HG03039 (cell line): Measurements from ENCODE around the gene FARSA.
A peak's percentile ranks its signal among the peaks of the same experiment; 100 is the strongest.
"Not testable (repeated sequence)": the region's sequence is repeated elsewhere in the genome, so short reads cannot be mapped to it uniquely, and the experiment has no call there.

Experiments
- ATAC-seq: cut with Tn5 transposase; IDR thresholded peaks from one replicate; pipeline ENCODE4 v1.9.1; 2021; ENCODE audit warnings: mild to moderate bottlenecking, moderate library complexity; ENCODE audit not compliant: unreplicated experiment

FARSA gene

DNA sequence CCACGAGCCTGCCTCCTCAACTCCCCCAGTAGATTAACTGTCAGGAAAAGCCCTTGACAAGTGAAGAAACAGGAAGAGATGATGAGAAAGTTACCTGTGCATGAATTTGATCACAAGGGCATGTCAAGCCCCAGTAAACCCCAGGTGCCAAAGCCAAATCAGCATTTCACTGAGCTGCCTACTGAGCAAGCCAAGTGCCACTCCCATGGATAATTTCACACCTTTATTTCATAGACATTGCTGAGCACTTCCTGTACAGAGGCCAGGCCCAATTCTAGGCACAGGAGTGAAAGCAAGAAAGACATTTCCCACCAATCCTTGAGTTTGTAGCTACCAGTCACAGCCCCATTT, 21.1 kb upstream of the FARSA start:
- ATAC-seq = no peak

DNA sequence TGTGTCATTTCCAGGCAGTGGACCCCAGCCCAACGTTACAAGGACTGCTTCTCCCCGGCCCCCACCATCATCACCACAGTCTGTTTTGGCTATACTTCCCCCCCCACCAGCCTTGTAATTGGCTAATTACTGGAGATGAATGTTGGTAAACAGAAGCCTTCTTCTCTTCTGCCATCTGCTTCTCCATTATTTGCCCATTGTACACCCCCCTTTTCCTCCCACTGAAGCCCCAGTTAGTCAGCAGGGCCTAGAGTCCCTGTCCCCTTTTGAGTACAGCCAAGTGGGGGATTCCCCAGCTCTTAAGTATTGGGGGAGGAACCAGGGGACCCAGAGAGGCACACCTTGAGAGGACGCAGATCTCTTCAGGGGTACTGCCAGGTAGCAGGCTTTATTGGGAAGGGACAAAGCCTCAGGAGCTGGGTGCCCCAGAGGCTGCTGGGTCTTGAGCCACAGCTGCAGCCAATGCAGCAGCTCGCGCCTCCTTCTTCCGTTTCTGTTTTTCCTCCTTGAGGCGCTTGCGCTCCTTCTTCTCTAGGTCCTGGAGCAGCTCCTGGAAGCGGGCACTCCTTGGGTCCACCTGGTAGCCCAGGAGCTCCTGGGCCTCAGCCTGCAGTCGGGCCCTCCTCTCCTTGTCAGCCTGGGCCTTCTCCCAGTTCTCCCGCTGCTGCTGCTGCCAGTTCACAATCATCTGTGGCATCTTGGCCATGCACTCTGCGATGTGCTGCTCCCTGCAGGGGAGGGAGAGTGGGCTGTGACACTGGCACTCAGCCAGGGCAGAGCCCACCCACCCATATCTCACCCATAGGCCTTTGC, 20.5 kb upstream of the FARSA start:
- no peak for ATAC-seq

DNA sequence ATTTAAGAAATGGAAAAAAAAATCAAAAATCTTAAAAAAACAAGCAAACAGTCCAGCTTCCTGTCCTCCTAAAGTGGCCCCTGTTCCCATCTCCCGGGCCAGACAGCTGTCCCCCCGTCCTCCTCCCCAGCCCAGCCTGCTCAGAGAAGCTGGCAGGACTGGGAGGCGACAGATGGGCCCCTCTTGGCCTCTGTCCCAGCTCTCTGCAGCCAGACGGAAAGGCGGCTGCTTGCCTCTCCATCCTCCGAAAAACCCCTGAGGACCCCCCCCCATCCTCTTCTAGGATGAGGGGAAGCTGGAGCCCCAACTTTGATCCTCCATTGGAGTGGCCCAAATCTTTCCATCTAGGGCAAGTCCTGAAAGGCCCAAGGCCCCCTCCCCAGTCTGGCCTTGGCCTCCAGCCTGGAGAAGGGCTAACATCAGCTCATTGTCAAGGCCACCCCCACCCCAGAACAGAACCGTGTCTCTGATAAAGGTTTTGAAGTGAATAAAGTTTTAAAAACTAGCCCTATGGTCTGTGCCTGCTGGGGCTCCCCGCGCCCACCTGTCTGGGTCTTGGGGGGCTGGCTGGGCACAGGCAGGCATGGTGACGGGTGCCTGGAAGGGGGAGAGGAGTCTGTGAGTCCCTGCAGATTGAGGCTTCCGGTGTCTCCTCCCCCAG, 19.8 kb upstream of the FARSA start:
- ATAC-seq = no peak

DNA sequence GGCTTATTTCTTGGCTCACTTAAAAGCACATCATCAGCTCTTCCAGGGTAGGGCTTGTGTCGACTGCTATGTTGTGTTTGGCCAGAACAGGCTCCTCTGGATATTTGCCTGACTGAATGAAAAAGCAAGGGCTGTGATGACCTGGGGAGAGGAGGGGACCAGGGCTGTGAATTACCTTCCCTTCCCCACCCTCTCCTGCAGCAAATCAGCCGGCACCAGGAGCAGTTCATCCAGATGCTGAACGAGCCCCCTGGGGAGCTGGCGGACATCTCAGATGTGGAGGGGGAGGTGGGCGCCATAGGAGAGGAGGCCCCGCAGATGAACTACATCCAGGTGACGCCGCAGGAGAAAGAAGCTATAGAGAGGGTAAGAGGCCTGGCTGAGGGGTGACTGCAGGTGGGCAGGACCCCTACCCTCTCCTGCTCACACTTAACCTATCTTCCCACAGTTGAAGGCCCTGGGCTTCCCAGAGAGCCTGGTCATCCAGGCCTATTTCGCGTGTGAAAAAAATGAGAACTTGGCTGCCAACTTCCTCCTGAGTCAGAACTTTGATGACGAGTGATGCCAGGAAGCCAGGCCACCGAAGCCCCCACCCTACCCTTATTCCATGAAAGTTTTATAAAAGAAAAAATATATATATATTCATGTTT, 19.1 kb upstream of the FARSA start:
- no peak for ATAC-seq

DNA sequence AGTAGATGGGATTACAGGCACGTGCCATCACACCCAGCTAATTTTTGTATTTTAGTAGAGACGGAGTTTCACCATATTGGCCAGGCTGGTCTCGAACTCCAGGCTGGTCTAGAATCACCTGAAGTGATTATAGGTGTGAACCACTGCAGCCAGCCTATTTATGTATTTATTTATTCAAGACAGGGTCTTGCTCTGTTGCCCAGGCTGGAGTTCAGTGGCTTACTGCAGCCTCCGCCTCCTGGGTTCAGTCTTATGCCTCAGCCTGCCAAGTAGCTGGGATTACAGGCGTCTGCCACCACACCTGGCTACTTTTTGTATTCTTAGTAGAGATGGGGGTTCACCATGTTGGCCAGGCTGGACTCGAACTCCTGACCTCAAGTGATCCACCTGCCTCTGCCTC, 18.5 kb upstream of the FARSA start:
- not testable (repeated sequence) for ATAC-seq

DNA sequence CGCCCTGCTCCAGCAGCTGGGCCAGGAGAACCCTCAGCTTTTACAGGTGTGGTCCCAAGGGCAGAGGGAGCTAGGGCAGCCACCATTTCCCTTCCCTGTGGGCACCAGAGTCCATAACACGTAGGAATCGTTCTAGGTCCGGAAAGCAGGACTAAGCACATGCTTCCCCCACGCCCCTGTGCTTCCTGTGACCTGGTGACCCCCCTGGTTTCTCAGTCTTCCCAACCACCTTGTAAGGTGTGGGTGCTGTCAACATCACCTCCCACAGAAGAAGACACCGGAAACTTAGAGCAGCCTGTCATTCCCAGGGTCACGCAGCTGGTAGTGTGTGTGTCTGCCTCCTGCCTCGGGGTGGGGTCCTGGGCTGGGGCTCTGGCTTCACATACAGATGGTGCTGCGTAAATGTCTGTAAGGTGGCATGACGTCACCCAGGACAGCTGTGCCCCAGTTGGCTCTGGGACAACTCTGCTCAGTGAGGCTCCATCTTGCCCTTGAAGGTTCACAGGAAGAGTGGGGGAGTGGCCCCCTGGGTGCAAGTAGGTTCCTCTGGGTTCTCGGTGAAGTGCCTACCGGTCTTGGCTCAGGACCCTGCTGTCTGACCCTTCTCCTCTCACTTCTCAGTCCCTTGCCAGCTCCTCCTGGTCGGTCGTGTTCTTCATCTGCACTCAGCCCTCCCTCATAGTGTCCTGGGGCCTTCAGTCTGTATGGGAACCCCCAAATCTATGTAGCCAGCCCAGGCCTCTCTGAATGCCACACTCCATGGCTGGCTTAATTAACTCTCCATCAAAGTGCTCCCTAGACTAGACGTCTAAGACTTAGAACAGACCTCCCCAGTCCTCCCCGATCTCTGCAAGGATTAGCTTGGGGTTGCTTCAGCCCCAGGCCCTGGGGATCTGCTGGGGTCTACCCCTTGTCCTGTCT, 16.1 kb upstream of the FARSA start:
- no peak for ATAC-seq

DNA sequence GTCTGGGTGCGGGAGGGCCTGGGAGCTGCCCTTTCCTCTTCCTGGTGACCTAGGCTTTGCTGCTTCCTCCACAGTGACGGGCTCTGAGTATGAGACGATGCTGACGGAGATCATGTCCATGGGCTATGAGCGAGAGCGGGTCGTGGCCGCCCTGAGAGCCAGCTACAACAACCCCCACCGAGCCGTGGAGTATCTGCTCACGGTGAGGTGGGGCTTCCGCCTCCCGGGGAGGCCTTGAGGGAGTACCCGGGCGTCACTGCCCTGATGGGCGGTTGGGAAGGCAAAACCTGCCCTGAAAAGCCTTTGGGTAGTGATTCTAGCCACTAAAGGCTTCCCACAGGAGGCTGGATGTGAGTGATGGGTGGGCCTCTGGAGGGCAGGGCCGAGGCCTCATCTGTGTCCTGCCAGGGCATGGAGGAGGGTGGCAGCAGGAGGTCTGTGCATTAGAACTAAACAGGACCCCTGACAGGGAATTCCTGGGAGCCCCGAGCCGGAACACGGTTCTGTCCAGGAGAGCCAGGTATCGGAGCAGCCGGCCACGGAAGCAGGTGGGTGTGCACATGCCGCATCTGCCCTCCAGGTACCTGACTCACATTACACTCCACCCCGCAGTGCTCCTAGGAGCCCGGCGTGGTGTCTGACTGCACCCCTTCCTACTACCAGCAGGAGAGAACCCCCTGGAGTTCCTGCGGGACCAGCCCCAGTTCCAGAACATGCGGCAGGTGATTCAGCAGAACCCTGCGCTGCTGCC, 15.3 kb upstream of the FARSA start:
- ATAC-seq = no peak

DNA sequence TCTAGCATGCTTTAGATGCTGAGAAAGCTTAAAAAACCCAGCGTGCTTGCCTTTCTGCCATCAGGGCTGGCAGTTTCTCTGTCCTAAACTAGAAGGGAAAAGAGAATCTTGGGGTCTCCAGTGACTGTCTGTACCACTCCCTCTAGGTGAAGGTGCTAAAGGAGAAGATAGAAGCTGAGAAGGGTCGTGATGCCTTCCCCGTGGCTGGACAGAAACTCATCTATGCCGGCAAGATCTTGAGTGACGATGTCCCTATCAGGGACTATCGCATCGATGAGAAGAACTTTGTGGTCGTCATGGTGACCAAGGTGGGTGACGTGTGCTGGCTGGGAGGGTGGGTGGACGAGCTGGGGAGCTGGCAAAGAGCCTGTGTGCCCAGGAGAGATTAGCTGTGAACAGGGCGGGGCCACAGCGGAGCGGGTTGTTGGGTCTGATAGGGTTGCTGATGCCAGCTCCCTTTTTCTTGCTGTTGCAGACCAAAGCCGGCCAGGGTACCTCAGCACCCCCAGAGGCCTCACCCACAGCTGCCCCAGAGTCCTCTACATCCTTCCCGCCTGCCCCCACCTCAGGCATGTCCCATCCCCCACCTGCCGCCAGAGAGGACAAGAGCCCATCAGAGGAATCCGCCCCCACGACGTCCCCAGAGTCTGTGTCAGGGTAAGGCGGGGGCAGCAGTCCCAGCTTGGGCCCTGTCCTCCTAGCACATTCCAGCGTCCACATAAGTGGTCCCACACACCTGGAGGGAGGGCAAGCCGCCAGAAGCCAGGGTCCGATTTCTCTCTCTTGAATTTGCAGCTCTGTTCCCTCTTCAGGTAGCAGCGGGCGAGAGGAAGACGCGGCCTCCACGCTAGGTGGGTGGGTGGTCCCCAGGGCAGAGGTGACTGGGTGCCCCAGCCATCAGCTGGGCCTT, 14.4 kb upstream of the FARSA start:
- ATAC-seq = no peak

DNA sequence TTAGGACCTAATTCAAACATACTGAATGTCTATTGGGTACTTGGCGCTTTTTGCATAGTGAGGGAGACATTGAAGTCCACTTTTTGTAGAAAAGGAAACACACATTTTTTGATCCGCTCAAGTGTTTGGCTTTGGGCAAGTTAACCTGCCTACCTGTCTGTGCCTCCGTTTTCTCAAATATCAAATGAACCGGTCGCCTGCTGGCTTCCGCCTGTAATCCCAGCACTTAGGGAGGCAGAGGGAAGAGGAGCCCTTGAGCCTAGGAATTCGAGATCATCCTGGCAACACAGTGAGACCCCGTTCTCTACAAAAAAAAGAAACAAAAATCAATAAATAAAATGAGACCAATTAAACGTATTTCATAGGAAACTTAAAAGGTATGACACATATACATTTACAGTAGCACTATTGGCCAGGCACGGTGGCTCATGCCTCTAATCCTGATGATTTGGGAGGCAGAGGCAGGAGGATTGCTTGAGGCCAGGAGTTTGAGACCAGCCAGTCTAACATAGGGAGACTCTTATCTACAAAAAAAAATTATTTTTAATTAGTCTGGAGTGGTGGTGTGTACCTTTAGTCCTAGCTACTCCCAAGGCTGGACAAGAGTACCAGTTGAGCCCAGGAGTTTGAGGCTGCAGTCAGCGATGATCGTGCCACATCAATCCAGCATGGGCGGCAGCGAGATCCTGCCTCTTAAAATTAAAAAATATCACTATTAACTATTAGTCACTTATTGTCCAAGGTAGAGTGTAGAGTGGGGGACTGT, 13.4 kb upstream of the FARSA start:
- no peak for ATAC-seq

DNA sequence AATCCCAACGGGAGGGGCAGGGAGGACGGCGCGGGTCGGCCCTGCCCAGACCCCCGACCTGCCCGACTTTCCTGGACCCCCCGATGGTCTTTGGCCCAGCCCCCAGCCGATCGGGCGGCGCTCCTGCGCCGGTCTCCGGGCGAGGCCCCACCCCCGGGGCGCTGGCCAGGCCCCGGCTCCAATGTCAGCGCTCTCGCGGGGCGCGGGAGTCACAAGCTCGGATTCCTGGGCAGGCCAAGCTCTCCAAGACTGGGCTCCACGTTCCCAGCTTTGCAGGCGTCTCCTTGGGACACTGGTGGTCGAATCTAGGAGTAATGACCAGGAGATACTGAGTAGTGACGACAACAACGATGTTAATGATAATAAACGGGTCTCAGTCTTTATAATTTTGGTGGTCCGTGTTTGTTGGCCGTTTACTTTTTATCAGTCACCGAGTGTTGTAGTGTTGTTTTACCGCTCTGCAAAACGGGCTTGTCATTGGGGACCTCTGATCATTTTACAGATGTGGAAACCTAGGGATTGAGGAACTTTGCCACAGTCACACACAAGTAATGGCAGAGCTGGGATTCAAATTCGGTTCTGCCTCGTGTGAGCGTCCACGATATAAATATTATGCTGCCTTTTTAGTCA, 12.7 kb upstream of the FARSA start:
- ATAC-seq = peak; percentile 28

DNA sequence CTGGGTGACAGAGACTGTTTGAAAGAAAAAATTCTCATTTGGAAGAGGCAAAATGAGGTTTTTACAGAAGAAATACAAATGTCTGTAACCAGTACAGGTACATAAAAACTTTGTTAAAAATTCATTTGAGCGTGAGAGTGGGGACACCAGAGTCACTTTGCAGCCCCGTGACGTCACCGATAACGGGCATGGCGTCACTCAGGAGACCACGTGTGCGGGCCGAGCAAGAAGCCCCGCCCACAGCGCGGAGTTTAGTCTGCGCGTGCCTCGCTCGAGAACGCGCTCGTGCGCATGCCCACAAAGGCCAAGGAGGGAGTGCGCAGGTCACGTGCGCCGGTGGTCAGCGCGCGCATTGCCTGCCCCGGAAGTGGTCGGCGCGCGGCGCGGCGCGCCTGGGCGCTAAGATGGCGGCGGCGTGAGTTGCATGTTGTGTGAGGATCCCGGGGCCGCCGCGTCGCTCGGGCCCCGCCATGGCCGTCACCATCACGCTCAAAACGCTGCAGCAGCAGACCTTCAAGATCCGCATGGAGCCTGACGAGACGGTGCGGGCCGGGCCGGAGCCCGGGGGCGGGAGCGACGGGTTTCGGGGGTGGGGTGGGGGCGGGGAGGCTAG, 12.1 kb upstream of the FARSA start, which contains the start of gene RAD23A:
Gene RAD23A (plus strand): TSS at position 384 of the 613 bp plus-strand sequence. CDS start 87 bp downstream, at position 471.
- peak; percentile 73 for ATAC-seq

DNA sequence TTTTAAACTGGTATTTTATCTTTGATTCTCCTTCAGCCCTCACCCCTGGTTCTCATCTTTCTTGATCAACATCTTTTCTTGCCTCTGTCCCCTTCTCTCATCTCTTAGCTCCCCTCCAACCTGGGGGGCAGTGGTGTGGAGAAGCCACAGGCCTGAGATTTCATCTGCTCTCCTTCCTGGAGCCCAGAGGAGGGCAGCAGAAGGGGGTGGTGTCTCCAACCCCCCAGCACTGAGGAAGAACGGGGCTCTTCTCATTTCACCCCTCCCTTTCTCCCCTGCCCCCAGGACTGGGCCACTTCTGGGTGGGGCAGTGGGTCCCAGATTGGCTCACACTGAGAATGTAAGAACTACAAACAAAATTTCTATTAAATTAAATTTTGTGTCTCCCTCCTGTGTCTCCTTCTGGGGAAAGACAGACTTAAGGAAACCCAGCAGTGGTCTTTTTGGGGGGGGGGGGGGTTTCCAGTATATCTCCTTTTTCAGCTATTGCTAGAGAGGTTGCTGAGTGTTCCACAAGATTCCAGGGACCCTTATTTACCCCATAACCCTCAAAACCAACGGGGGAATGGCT, 10.7 kb upstream of the FARSA start:
- no peak for ATAC-seq

DNA sequence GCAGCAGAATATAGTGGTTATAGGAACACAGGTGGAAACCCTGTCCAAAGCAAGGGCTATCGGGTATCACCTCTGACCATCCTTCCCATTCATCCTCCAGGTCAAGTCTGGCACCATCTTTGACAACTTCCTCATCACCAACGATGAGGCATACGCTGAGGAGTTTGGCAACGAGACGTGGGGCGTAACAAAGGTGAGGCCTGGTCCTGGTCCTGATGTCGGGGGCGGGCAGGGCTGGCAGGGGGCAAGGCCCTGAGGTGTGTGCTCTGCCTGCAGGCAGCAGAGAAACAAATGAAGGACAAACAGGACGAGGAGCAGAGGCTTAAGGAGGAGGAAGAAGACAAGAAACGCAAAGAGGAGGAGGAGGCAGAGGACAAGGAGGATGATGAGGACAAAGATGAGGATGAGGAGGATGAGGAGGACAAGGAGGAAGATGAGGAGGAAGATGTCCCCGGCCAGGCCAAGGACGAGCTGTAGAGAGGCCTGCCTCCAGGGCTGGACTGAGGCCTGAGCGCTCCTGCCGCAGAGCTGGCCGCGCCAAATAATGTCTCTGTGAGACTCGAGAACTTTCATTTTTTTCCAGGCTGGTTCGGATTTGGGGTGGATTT, 10.0 kb upstream of the FARSA start:
- ATAC-seq = no peak

DNA sequence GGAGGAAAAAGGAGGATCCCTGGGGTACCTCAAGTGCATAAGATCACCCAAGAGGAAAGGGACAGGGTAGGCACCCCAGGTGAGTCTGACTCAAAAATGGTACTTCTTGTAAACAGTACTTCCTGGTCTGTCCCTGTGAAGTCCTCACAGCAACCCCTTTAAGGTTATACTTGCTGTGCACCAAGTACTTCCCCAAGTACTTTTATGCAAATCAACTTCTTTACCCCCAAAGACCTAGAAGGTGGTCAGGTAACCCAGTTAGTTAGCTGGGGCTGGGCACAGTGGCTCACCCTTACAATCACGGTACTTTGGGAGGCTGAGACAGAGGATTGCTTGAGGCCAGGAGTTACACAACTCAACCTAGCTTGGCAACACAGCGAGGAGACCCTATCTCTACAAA, 7.4 kb upstream of the FARSA start:
- ATAC-seq = no peak

DNA sequence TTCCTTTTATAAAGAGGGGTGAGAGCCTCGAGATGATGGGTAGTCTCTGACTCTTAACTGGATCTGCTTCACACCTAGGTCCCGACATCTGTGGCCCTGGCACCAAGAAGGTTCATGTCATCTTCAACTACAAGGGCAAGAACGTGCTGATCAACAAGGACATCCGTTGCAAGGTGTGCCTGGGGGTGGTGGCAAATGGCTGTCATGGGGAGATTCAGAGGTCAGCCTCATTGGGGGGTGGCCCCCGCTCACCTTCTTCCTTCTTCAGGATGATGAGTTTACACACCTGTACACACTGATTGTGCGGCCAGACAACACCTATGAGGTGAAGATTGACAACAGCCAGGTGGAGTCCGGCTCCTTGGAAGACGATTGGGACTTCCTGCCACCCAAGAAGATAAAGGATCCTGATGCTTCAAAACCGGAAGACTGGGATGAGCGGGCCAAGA, 6.5 kb upstream of the FARSA start:
- no peak for ATAC-seq

DNA sequence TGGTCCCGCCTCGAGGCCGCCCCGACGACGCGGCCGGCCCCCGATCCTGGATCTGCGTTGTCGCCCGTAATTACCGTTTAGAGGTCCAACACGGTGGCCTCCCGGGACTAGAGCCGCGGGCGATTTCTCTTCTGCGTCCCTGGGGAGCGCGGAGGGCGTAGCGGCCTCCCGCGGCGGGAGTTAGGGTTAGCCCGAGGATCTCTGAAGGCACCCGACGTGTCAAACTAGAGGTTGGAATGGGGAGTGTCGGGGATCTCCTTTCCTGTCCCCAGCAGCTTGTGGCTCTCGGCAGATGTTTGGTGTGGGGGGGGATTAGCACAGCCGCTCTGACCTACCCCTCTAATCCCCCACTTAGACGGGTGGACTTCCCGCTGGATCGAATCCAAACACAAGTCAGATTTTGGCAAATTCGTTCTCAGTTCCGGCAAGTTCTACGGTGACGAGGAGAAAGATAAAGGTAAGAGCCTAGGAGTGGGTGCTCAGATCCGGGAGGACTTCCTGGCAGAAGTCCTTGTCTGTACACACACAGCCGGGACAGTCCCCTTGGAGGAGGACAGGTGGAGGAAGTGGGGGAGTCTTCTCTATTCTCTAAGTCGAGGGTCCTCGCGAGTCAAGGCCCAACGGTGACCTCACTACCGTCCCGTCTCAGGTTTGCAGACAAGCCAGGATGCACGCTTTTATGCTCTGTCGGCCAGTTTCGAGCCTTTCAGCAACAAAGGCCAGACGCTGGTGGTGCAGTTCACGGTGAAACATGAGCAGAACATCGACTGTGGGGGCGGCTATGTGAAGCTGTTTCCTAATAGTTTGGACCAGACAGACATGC, 5.5 kb upstream of the FARSA start:
- ATAC-seq = peak; percentile 1
